H9 (cell line): ENCODE data around the gene TADA2B. TPM values are rescaled to one million over a fixed set of nuclear protein-coding genes. Genes with fewer than 3 reads are reported as not detected.

Source experiments
- DNase-seq: peaks from one replicate; pipeline ENCODE4 v3.0.0-alpha.2; 2017
- H2AFZ ChIP-seq: one replicate; pipeline ENCODE4 v1.6.1; 2013; ENCODE audit warnings: mild to moderate bottlenecking, low read length, control low read depth, moderate library complexity
- H2AK5ac ChIP-seq: 2 replicates; pipeline ENCODE4 v1.6.1; 2013; ENCODE audit warnings: low read length, control low read depth, mixed read lengths; ENCODE audit not compliant: insufficient read length
- H2BK120ac ChIP-seq: one replicate; pipeline ENCODE4 v1.6.1; 2013; ENCODE audit warnings: low read depth, mild to moderate bottlenecking, low read length, control low read depth, inconsistent platforms; ENCODE audit not compliant: poor library complexity, severe bottlenecking
- H2BK12ac ChIP-seq: 2 replicates; pipeline ENCODE4 v1.6.1; 2013; ENCODE audit warnings: low read length, control low read depth, mixed read lengths, low read depth; ENCODE audit not compliant: insufficient read length
- H2BK15ac ChIP-seq: 2 replicates; pipeline ENCODE4 v1.6.1; 2013; ENCODE audit warnings: low read depth, low read length, control low read depth
- H2BK20ac ChIP-seq: one replicate; pipeline ENCODE4 v1.6.1; 2013; ENCODE audit warnings: low read depth, mild to moderate bottlenecking, low read length, control low read depth, inconsistent platforms; ENCODE audit not compliant: poor library complexity, severe bottlenecking
- H2BK5ac ChIP-seq: 2 replicates; pipeline ENCODE4 v1.6.1; 2013; ENCODE audit warnings: low read length, control low read depth, mixed read lengths; ENCODE audit not compliant: insufficient read length
- H3K14ac ChIP-seq: 2 replicates; pipeline ENCODE4 v1.6.1; 2013; ENCODE audit warnings: low read length, control low read depth; ENCODE audit not compliant: insufficient read depth
- H3K18ac ChIP-seq: 2 replicates; pipeline ENCODE4 v1.6.1; 2013; ENCODE audit warnings: low read depth, mild to moderate bottlenecking, mixed read lengths, low read length, control low read depth; ENCODE audit not compliant: insufficient read length
- H3K23ac ChIP-seq: 2 replicates; pipeline ENCODE4 v1.6.1; 2013; ENCODE audit warnings: low read length, control low read depth, mixed read lengths, low read depth; ENCODE audit not compliant: insufficient read length
- H3K23me2 ChIP-seq: 2 replicates; pipeline ENCODE4 v1.6.1; 2013; ENCODE audit warnings: low read depth, mild to moderate bottlenecking, mixed read lengths, low read length, control low read depth; ENCODE audit not compliant: insufficient read length, poor library complexity, severe bottlenecking
- H3K27ac ChIP-seq: 2 replicates; pipeline ENCODE4 v1.5.1; 2013; ENCODE audit warnings: low read length, control low read depth, mixed read lengths, low read depth; ENCODE audit not compliant: insufficient read length
- H3K27me3 ChIP-seq: 2 replicates; pipeline ENCODE4 v1.6.1; 2013; ENCODE audit warnings: low read length, control low read depth, inconsistent platforms; ENCODE audit not compliant: insufficient read depth
- H3K4ac ChIP-seq: 2 replicates; pipeline ENCODE4 v1.6.1; 2013; ENCODE audit warnings: low read depth, mild to moderate bottlenecking, control low read depth, inconsistent platforms, low read length, moderate library complexity
- H3K4me1 ChIP-seq: 2 replicates; pipeline ENCODE4 v1.6.1; 2013; ENCODE audit warnings: low read length, control low read depth, inconsistent platforms; ENCODE audit not compliant: insufficient read depth
- H3K4me2 ChIP-seq: 2 replicates; pipeline ENCODE4 v1.6.1; 2013; ENCODE audit warnings: low read length, control low read depth, mixed read lengths; ENCODE audit not compliant: insufficient read length, insufficient read depth
- H3K56ac ChIP-seq: 2 replicates; pipeline ENCODE4 v1.6.1; 2013; ENCODE audit warnings: low read depth, mild to moderate bottlenecking, mixed read lengths, low read length, control low read depth; ENCODE audit not compliant: insufficient read length
- H3K79me1 ChIP-seq: 2 replicates; pipeline ENCODE4 v1.6.1; 2013; ENCODE audit warnings: low read depth, mild to moderate bottlenecking, moderate library complexity, low read length, control low read depth, inconsistent platforms; ENCODE audit not compliant: insufficient read depth, poor library complexity, severe bottlenecking
- H3K79me2 ChIP-seq: 2 replicates; pipeline ENCODE4 v1.6.1; 2013; ENCODE audit warnings: low read length, control low read depth, inconsistent platforms; ENCODE audit not compliant: insufficient read depth
- H3K9ac ChIP-seq: 2 replicates; pipeline ENCODE4 v1.6.1; 2013; ENCODE audit warnings: low read length, control low read depth, mixed read lengths; ENCODE audit not compliant: insufficient read length; ENCODE audit errors: extremely low read depth
- H3K9me3 ChIP-seq: one replicate; pipeline ENCODE4 v1.6.1; 2013; ENCODE audit warnings: low read depth, low read length, inconsistent platforms; ENCODE audit not compliant: control insufficient read depth
- H3T11ph ChIP-seq: one replicate; pipeline ENCODE4 v1.6.1; 2013; ENCODE audit warnings: mild to moderate bottlenecking, low read length, control low read depth, inconsistent platforms
- H4K20me1 ChIP-seq: one replicate; pipeline ENCODE4 v1.6.1; 2013; ENCODE audit not compliant: control insufficient read depth, insufficient read length, insufficient read depth
- H4K5ac ChIP-seq: 2 replicates; pipeline ENCODE4 v1.6.1; 2013; ENCODE audit warnings: low read depth, mild to moderate bottlenecking, mixed read lengths, low read length, control low read depth; ENCODE audit not compliant: insufficient read length
- H4K8ac ChIP-seq: replicated peaks from 2 replicates; pipeline ENCODE4 v1.6.1; 2013; ENCODE audit warnings: low read length, control low read depth, mixed read lengths, low read depth; ENCODE audit not compliant: insufficient read length
- H4K91ac ChIP-seq: 2 replicates; pipeline ENCODE4 v1.6.1; 2013; ENCODE audit warnings: low read depth, mild to moderate bottlenecking, moderate library complexity, mixed read lengths, low read length, control low read depth; ENCODE audit not compliant: insufficient read length
- H3K27ac Mint-ChIP-seq, 3 experiments: 2 replicates in 2 of 3; 3 replicates in 1 of 3; pipeline ENCODE4 v1.8.0; 2020 to 2021; ENCODE audit warnings: mixed read lengths in 3 of 3, mild to moderate bottlenecking in 1 of 3, moderate library complexity in 1 of 3
- H3K27me3 Mint-ChIP-seq: 2 replicates; pipeline ENCODE4 v1.8.0; 2021; ENCODE audit warnings: low read depth, mild to moderate bottlenecking, moderate library complexity, mixed read lengths
- H3K36me3 Mint-ChIP-seq, 3 experiments: 2 replicates in 2 of 3; 3 replicates in 1 of 3; pipeline ENCODE4 v1.8.0; 2020 to 2021; ENCODE audit warnings: low read depth in 3 of 3, mixed read lengths in 3 of 3; ENCODE audit not compliant: insufficient read depth in 1 of 3
- H3K4me1 Mint-ChIP-seq, 2 experiments: 2 replicates each; pipeline ENCODE4 v1.8.0; 2020; ENCODE audit warnings: mixed read lengths in 2 of 2
- H3K4me3 Mint-ChIP-seq, 2 experiments: 2 replicates in 1 of 2; 3 replicates in 1 of 2; pipeline ENCODE4 v1.8.0; 2020 to 2021; ENCODE audit warnings: mild to moderate bottlenecking in 2 of 2, mixed read lengths in 2 of 2, moderate library complexity in 1 of 2
- H3K9me3 Mint-ChIP-seq, 2 experiments: 2 replicates in 1 of 2; 3 replicates in 1 of 2; pipeline ENCODE4 v1.8.0; 2020; ENCODE audit warnings: mild to moderate bottlenecking in 2 of 2, mixed read lengths in 2 of 2, moderate library complexity in 1 of 2
- CTCF ChIP-seq: fragments of 200-600 bp; sonication (generic); conservative IDR thresholded peaks from 3 replicates; pipeline ENCODE4 v1.8.0; 2021; ENCODE audit warnings: antibody characterized with exemption, mild to moderate bottlenecking
- WGBS: extraction: QIAGEN DNeasy Blood & Tissue Kit; methylation state at CpG from one replicate; pipeline ENCODE4 v1.1.7; 2013; ENCODE audit warnings: missing lambda C conversion rate, low lambda C conversion rate, mixed read lengths; ENCODE audit not compliant: insufficient read length; ENCODE audit errors: extremely low coverage; 5-methylcytosine and 5-hydroxymethylcytosine counted together
- total RNA-seq: library from RNA; stranded (reverse); gene quantifications from 2 replicates; pipeline ENCODE4 v1.2.1, GENCODE V29; 2021

TADA2B gene
- total RNA-seq, 1 experiment from 2014 or later: 14.0 TPM

- H3K4me2 ChIP-seq: no peak overlapping the region
- H2AK5ac ChIP-seq: no peak overlapping the region
- no peak overlapping the region for H2BK15ac ChIP-seq
- Mint-ChIP-seq H3K36me3 (peaks cover 10 to 68% (median 56%) of the 10 kb centered on the region in 3 experiments), H3K27me3 (no peaks in the 10 kb centered on the region; the same call in 1 of the 2 replicates), H3K4me3 (no peak overlapping the region), H3K4me1 (peaks cover 13 to 19% of the 10 kb centered on the region in 2 experiments), H3K27ac (peak overlapping the region in 2 of 3 experiments; percentile 34 to 73; a peak in 2 of 7 replicates), H3K9me3 (no peaks in the 10 kb centered on the region; a peak in 1 of 5 replicates)
- H4K5ac ChIP-seq: no peak overlapping the region
- no peak overlapping the region for H3T11ph ChIP-seq
- no peak overlapping the region for H2BK120ac ChIP-seq
- H2BK12ac ChIP-seq: no peak overlapping the region
- no peaks in the 10 kb centered on the region for H4K20me1 ChIP-seq
- no peak for TF ChIP-seq CTCF
- H3K4ac ChIP-seq: no peak overlapping the region
- H2BK5ac ChIP-seq: no peak overlapping the region
- WGBS: no CpG with 5 or more reads among the region's 13 CpGs
- DNase-seq: no peak
- no peaks in the 10 kb centered on the region for H3K79me2 ChIP-seq
- no peak overlapping the region for H3K56ac ChIP-seq
- H3K23ac ChIP-seq: no peak overlapping the region
- no peaks in the 10 kb centered on the region; the same call in 1 of the 2 replicates for H3K4me1 ChIP-seq
- H3K27me3 ChIP-seq: no peaks in the 10 kb centered on the region; the same call in 1 of the 2 replicates
- no peak overlapping the region for H2AFZ ChIP-seq
- no peak overlapping the region for H2BK20ac ChIP-seq
- no peak overlapping the region for H3K9ac ChIP-seq
- H4K91ac ChIP-seq: no peak overlapping the region
- H3K23me2 ChIP-seq: no peaks in the 10 kb centered on the region
- H4K8ac ChIP-seq: no peak overlapping the region
- H3K27ac ChIP-seq: no peak overlapping the region
- H3K14ac ChIP-seq: no peak overlapping the region; the same call in 1 of the 2 replicates
- H3K79me1 ChIP-seq: no peaks in the 10 kb centered on the region
- H3K9me3 ChIP-seq: no peaks in the 10 kb centered on the region
- H3K18ac ChIP-seq: no peak overlapping the region
Observed at GRCh38 chr4:7021930-7022664, 21.1 kb upstream of the TADA2B start.
